A549 (cell line): ENCODE measurements around the gene LMBR1. TPM values are rescaled to one million over a fixed set of nuclear protein-coding genes. Genes with fewer than 3 reads are reported as not detected.

Source experiments
- ATAC-seq, 2 experiments: fragments of 200-7000 bp in 1 of 2; fragments of >200 bp in 1 of 2; cut with Nextera tagmentation in 1 of 2; cut with Tn5 transposase in 1 of 2; 3 replicates each; pipeline versions ENCODE4 v1.8.0 to v1.9.1; 2018 to 2020; ENCODE audit warnings: mild to moderate bottlenecking in 1 of 2, moderate library complexity in 1 of 2
- CTCF ChIA-PET: fragments of 300-600 bp; sonication (Branson Sonifier 250); formaldehyde crosslinking; extraction: SDS; loops from one replicate; lab custom pipeline; 2021; ENCODE audit warnings: antibody characterized with exemption, inconsistent platforms; lab: Yijun Ruan, JAX
- POLR2A ChIA-PET: fragments of 350-600 bp; formaldehyde crosslinking; extraction: SDS; loops from one replicate; lab custom pipeline; 2021; ENCODE audit warnings: antibody characterized with exemption, inconsistent platforms; lab: Yijun Ruan, JAX
- DNase-seq, 2 experiments: peaks; one replicate each; pipeline versions ENCODE4 v3.0.0 to v3.0.0-alpha.2; 2011 to 2016; ENCODE audit warnings: low read depth in 1 of 2, low spot score in 1 of 2
- FAIRE-seq: peaks from 2 replicates; lab custom pipeline; 2011; peaks lifted over from hg19 to GRCh38; lab: Jason Lieb, UNC
- H3K27ac ChIP-seq, 2 experiments: fragments of >200 bp; sonication (Bioruptor Twin); formaldehyde crosslinking; 3 replicates each; pipeline ENCODE4 v1.5.1; 2016 to 2017
- H3K4me1 ChIP-seq: fragments of >200 bp; sonication (Bioruptor Twin); formaldehyde crosslinking; 3 replicates; pipeline ENCODE4 v1.6.1; 2016
- H3K4me2 ChIP-seq: fragments of >200 bp; sonication (Bioruptor Twin); formaldehyde crosslinking; 3 replicates; pipeline ENCODE4 v1.6.1; 2016
- H3K4me3 ChIP-seq: fragments of >200 bp; sonication (Bioruptor Twin); formaldehyde crosslinking; 3 replicates; pipeline ENCODE4 v1.5.1; 2016
- H3K9me3 ChIP-seq: fragments of >200 bp; sonication (Bioruptor Twin); formaldehyde crosslinking; 3 replicates; pipeline ENCODE4 v1.6.1; 2016
- ATOH8 ChIP-seq: fragments of 250-450 bp; sonication (Bioruptor Pico); IDR thresholded peaks from 2 replicates; pipeline ENCODE4 v1.5.0; 2020; ENCODE audit warnings: low read depth, mild to moderate bottlenecking, moderate library complexity
- BCL3 ChIP-seq: fragments of >200 bp; sonication (Bioruptor Twin); formaldehyde crosslinking; IDR thresholded peaks from 3 replicates; pipeline ENCODE4 v1.6.1; 2016
- BHLHE40 ChIP-seq: IDR thresholded peaks from 2 replicates; pipeline ENCODE4 v1.6.1; 2012; ENCODE audit warnings: low read depth, low read length, inconsistent platforms
- CBX8 ChIP-seq: fragments of 200-600 bp; sonication (generic); IDR thresholded peaks from 2 replicates; pipeline ENCODE4 v1.6.1; 2016
- CEBPB ChIP-seq, 2 experiments: fragments of >200 bp in 1 of 2; sonication (Bioruptor Twin) in 1 of 2; formaldehyde crosslinking in 1 of 2; IDR thresholded peaks; 2 replicates each; pipeline ENCODE4 v1.6.1; 2012 to 2016
- CHD4 ChIP-seq: fragments of 200-600 bp; sonication (generic); IDR thresholded peaks from 2 replicates; pipeline ENCODE4 v1.6.1; 2016; ENCODE audit warnings: antibody characterized with exemption, mild to moderate bottlenecking, borderline replicate concordance
- EP300 ChIP-seq, 2 experiments: fragments of >200 bp; sonication (Bioruptor Twin); formaldehyde crosslinking; IDR thresholded peaks; 2 replicates in 1 of 2; 3 replicates in 1 of 2; pipeline ENCODE4 v1.6.1; 2016 to 2017
- FOSB ChIP-seq: fragments of 250-450 bp; sonication (Bioruptor Pico); IDR thresholded peaks from 2 replicates; pipeline ENCODE4 v1.5.0; 2020; ENCODE audit warnings: mild to moderate bottlenecking, moderate library complexity
- HEYL ChIP-seq: fragments of 250-450 bp; sonication (Bioruptor Pico); IDR thresholded peaks from 2 replicates; pipeline ENCODE4 v1.8.0; 2021; ENCODE audit warnings: mild to moderate bottlenecking, moderate library complexity
- KDM1A ChIP-seq: fragments of 200-600 bp; sonication (generic); IDR thresholded peaks from 2 replicates; pipeline ENCODE4 v1.6.1; 2016; ENCODE audit warnings: low read depth, mild to moderate bottlenecking
- MAX ChIP-seq: IDR thresholded peaks from 2 replicates; pipeline ENCODE4 v1.6.1; 2012
- MAZ ChIP-seq: fragments of 150-350 bp; IDR thresholded peaks from 2 replicates; pipeline ENCODE4 v1.6.1; 2014; ENCODE audit warnings: antibody characterized with exemption, low read depth, low read length, borderline replicate concordance
- MYC ChIP-seq: IDR thresholded peaks from 2 replicates; pipeline ENCODE4 v1.6.1; 2012; ENCODE audit warnings: mild to moderate bottlenecking, inconsistent platforms, low read length, improper control_type of control experiment, borderline replicate concordance
- NPAS2 ChIP-seq: fragments of 250-450 bp; sonication (Bioruptor Pico); IDR thresholded peaks from 2 replicates; pipeline ENCODE4 v1.8.0; 2022; ENCODE audit warnings: mild to moderate bottlenecking, moderate library complexity, borderline replicate concordance
- NR3C1 ChIP-seq: fragments of >200 bp; sonication (Bioruptor Twin); formaldehyde crosslinking; IDR thresholded peaks from 3 replicates; pipeline ENCODE4 v1.6.1; 2017
- POLR2AphosphoS2 ChIP-seq: conservative IDR thresholded peaks from 2 replicates; pipeline ENCODE4 v1.6.1; 2012; ENCODE audit warnings: low read length, improper control_type of control experiment, inconsistent platforms
- RARB ChIP-seq: fragments of 250-450 bp; sonication (Bioruptor Pico); IDR thresholded peaks from 2 replicates; pipeline ENCODE4 v1.8.0; 2021; ENCODE audit warnings: mild to moderate bottlenecking, moderate library complexity
- RFX5 ChIP-seq: fragments of 450-650 bp; IDR thresholded peaks from 2 replicates; pipeline ENCODE4 v1.7.1; 2014; ENCODE audit warnings: antibody characterized with exemption, mild to moderate bottlenecking, moderate library complexity
- ZC3H11A ChIP-seq: fragments of 450-650 bp; IDR thresholded peaks from 2 replicates; pipeline ENCODE4 v1.6.1; 2014; ENCODE audit warnings: antibody characterized with exemption, mild to moderate bottlenecking
- ZSCAN20 ChIP-seq: fragments of 250-450 bp; sonication (Bioruptor Pico); IDR thresholded peaks from 2 replicates; pipeline ENCODE4 v1.8.0; 2022; ENCODE audit warnings: mild to moderate bottlenecking, moderate library complexity
- WGBS: methylation state at CpG from one replicate; pipeline ENCODE4 v1.1.6; 2017; ENCODE audit errors: missing lambda C conversion rate; 5-methylcytosine and 5-hydroxymethylcytosine counted together
- polyA plus RNA-seq, 4 experiments: library from polyadenylated mRNA; depleted of rRNA in 3 of 4; stranded (reverse); fragments of >200 nt; fragmentation: RNase III in 1 of 4; extraction: RNeasy Plus Mini Kit Qiagen cat#74134 plus additional on column Dnase treatment in 1 of 4; gene quantifications; 2 replicates in 3 of 4; 3 replicates in 1 of 4; pipeline ENCODE4 v1.2.3, GENCODE V29; 2011 to 2017
- TF ChIP-seq, protein P1 (sequence below): fragments of 200-600 bp; sonication (generic); IDR thresholded peaks from 2 replicates; pipeline ENCODE4 v1.6.1; 2016; ENCODE audit warnings: antibody characterized with exemption, mild to moderate bottlenecking, moderate library complexity

LMBR1 gene
- polyA plus RNA-seq, 2 of the 4 experiments (the other 2 are of a cell fraction): 33.2 to 42.3 TPM

- TF ChIP-seq RARB (CRISPR knock-in tag): 0 out of 2 replicates have a peak, but pooled peaks have one; percentile 22
- TF ChIP-seq MAZ: no peak
- no peak for TF ChIP-seq RFX5
These were observed at the start of gene LMBR1 (continued) for GRCh38 chr7:156892821-156893706.

GRCh38 chr7:156942708-156943090, 49.7 kb upstream of the LMBR1 start:
- ChIA-PET POLR2A (no interaction called here), CTCF (interaction anchor here (0.5 to 0.9 kb wide), 2 partner anchors 10 to 1667 kb away, joined by 3 read pairs; no protein-coding TSS in a partner anchor)
- no peak for TF ChIP-seq ZSCAN20 (CRISPR knock-in tag)
- TF ChIP-seq HEYL (CRISPR knock-in tag): no peak
- TF ChIP-seq, protein P1, sequence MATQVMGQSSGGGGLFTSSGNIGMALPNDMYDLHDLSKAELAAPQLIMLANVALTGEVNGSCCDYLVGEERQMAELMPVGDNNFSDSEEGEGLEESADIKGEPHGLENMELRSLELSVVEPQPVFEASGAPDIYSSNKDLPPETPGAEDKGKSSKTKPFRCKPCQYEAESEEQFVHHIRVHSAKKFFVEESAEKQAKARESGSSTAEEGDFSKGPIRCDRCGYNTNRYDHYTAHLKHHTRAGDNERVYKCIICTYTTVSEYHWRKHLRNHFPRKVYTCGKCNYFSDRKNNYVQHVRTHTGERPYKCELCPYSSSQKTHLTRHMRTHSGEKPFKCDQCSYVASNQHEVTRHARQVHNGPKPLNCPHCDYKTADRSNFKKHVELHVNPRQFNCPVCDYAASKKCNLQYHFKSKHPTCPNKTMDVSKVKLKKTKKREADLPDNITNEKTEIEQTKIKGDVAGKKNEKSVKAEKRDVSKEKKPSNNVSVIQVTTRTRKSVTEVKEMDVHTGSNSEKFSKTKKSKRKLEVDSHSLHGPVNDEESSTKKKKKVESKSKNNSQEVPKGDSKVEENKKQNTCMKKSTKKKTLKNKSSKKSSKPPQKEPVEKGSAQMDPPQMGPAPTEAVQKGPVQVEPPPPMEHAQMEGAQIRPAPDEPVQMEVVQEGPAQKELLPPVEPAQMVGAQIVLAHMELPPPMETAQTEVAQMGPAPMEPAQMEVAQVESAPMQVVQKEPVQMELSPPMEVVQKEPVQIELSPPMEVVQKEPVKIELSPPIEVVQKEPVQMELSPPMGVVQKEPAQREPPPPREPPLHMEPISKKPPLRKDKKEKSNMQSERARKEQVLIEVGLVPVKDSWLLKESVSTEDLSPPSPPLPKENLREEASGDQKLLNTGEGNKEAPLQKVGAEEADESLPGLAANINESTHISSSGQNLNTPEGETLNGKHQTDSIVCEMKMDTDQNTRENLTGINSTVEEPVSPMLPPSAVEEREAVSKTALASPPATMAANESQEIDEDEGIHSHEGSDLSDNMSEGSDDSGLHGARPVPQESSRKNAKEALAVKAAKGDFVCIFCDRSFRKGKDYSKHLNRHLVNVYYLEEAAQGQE: no peak
- no peak for TF ChIP-seq CBX8
- TF ChIP-seq MYC: no peak
- TF ChIP-seq FOSB (CRISPR knock-in tag): no peak
- no peak for TF ChIP-seq KDM1A
- no peak for TF ChIP-seq EP300 (IDR thresholded peaks at IDR 0.05)
- no peak for TF ChIP-seq RFX5
- TF ChIP-seq ATOH8 (CRISPR knock-in tag): no peak
- TF ChIP-seq BCL3: no peak
- no peak for TF ChIP-seq CHD4
- TF ChIP-seq POLR2AphosphoS2: no peak
- no peak for TF ChIP-seq MAX
- no peak for TF ChIP-seq NPAS2 (CRISPR knock-in tag)
- TF ChIP-seq BHLHE40: no peak
- TF ChIP-seq NR3C1: no peak
- TF ChIP-seq CEBPB (IDR thresholded peaks at IDR 0.05): no peak
- no peak for TF ChIP-seq ZC3H11A
- Histone ChIP-seq H3K9me3 (peaks cover 5% of the 10 kb centered on the region; the same call in 1 of the 3 replicates), H3K4me1 (no peaks in the 10 kb centered on the region), H3K4me2 (no peak overlapping the region), H3K27ac (no peak overlapping the region), H3K4me3 (no peak overlapping the region)
- FAIRE-seq (no peak), ATAC-seq (peak; percentile 37 to 55; a peak in 5 of 6 replicates), DNase-seq (no peak)
- 94% methylated on average over 9 of the region's 24 CpGs for WGBS
